ENCODE measurements around the gene ZNF808. TPM values are rescaled to one million over a fixed set of nuclear protein-coding genes. Genes with fewer than 3 reads are reported as not detected.
"Not testable (repeated sequence)": the region's sequence is repeated elsewhere in the genome, so short reads cannot be mapped to it uniquely, and the experiment has no call there.

ZNF808 gene
- total RNA-seq, 1 donor from 2014 or later: 34.0 TPM

DNA sequence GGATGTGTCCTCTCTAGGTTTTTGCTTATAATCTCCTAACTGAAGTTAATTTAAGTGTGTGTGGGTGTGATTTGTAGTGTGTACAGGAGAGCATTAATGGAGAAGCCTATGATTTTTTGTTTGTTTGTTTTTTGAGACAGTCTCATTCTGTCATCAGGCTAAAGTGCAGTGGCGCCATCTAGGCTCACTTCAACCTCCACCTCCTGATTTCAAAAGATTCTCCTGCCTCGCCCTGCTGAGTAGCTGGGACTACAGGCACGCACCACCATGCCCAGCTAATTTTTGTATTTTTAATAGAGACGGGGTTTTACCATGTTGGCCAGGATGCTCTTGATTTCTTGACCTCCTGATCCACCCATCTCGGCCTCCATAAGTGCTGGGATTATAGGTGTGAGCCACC lies 63.3 kb downstream of the ZNF808 start:
- TF ChIP-seq, protein P1, sequence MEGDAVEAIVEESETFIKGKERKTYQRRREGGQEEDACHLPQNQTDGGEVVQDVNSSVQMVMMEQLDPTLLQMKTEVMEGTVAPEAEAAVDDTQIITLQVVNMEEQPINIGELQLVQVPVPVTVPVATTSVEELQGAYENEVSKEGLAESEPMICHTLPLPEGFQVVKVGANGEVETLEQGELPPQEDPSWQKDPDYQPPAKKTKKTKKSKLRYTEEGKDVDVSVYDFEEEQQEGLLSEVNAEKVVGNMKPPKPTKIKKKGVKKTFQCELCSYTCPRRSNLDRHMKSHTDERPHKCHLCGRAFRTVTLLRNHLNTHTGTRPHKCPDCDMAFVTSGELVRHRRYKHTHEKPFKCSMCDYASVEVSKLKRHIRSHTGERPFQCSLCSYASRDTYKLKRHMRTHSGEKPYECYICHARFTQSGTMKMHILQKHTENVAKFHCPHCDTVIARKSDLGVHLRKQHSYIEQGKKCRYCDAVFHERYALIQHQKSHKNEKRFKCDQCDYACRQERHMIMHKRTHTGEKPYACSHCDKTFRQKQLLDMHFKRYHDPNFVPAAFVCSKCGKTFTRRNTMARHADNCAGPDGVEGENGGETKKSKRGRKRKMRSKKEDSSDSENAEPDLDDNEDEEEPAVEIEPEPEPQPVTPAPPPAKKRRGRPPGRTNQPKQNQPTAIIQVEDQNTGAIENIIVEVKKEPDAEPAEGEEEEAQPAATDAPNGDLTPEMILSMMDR (IDR thresholded peaks at IDR 0.05; ENCODE audit: borderline replicate concordance): peak; percentile 25
- Histone ChIP-seq H3K36me3 (peaks cover 54% of the 10 kb centered on the region), H3K4me1 (no peaks in the 10 kb centered on the region), H3K27ac (replicated peaks) (no peak overlapping the region), H3K9me3 (replicated peaks) (no peaks in the 10 kb centered on the region), H3K4me3 (no peak overlapping the region), H3K27me3 (ENCODE audit: low read depth) (no peaks in the 10 kb centered on the region)
- intact Hi-C loops (cut with micrococcal nuclease): no loop called here
- no peak for DNase-seq

DNA sequence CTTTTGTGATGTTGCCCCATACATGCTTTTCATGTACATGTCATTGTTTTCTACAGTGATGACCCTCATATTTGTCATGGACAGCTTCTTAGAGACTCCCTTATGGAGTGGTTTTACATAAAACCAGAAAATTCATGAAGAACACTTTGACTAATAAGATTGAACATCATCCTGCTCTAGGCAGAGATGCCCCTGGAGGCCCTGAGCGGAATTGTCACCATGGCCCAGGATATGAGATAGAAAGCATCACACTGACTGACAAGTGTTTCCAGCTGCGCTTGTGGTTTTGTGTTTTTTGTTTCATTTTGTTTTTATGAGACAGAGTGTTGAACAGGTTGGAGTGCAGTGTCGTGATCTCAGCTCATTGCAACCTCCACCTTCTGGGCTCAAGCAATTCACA lies 64.8 kb downstream of the ZNF808 start:
- DNase-seq: no peak
- H3K27ac ChIP-seq (replicated peaks): no peak overlapping the region

DNA sequence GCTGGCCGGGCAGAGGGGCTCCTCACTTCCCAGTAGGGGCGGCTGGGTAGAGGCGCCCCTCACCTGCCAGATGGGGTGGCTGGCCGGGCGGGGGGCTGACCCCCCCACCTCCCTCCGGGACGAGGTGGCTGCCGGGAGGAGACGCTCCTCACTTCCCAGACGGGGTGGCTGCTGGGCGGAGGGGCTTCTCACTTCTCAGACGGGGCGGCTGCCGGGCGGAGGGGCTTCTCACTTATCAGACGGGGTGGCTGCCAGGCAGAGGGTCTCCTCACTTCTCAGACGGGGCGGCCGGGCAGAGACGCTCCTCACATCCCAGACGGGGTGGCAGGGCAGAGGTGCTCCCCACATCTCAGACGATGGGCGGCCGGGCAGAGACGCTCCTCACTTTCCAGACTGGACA lies 66.0 kb downstream of the ZNF808 start:
- H3K4me3 ChIP-seq; intact Hi-C loops (cut with micrococcal nuclease); DNase-seq; H3K27me3 ChIP-seq (ENCODE audit: low read depth); H3K9me3 ChIP-seq (replicated peaks); H3K4me1 ChIP-seq; H3K27ac ChIP-seq (replicated peaks): not testable (repeated sequence)
- H3K36me3 ChIP-seq: peaks cover 63% of the 10 kb centered on the region

More for the DNA sequence above, 64.8 kb downstream of the ZNF808 start:
- TF ChIP-seq, protein P1 (IDR thresholded peaks at IDR 0.05; ENCODE audit: borderline replicate concordance): no peak
- Histone ChIP-seq H3K27me3 (ENCODE audit: low read depth) (no peaks in the 10 kb centered on the region), H3K36me3 (peaks cover 65% of the 10 kb centered on the region), H3K4me3 (no peak overlapping the region), H3K4me1 (no peaks in the 10 kb centered on the region), H3K9me3 (replicated peaks) (no peaks in the 10 kb centered on the region)
- intact Hi-C loops (cut with micrococcal nuclease): no loop called here

DNA sequence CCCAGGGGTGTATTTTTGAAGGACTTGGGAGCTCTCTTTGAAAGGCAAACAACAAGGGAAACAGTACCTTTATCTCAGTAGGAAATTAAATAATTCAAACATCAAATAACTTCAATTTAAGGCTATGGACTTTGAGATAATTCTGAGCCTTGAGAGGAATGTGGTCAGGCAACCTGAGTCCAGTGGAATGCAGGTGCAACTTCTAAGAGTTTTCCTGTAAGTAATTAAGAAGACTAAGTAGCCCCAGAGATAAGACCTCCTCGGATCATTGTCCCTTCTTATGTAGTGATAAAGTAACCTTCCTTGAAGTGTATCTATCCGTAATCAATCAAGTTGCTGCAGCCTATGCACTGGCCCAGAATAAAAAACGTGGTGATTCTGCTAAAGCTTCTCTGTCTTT lies 71.8 kb downstream of the ZNF808 start:
- Histone ChIP-seq H3K4me3 (no peak overlapping the region), H3K36me3 (peaks cover 33% of the 10 kb centered on the region), H3K27me3 (ENCODE audit: low read depth) (no peaks in the 10 kb centered on the region), H3K27ac (replicated peaks) (no peak overlapping the region), H3K4me1 (peaks cover 21% of the 10 kb centered on the region), H3K9me3 (replicated peaks) (no peaks in the 10 kb centered on the region)
- DNase-seq: no peak
- TF ChIP-seq, protein P1 (IDR thresholded peaks at IDR 0.05; ENCODE audit: borderline replicate concordance): no peak
- intact Hi-C loops (cut with micrococcal nuclease): no loop called here

DNA sequence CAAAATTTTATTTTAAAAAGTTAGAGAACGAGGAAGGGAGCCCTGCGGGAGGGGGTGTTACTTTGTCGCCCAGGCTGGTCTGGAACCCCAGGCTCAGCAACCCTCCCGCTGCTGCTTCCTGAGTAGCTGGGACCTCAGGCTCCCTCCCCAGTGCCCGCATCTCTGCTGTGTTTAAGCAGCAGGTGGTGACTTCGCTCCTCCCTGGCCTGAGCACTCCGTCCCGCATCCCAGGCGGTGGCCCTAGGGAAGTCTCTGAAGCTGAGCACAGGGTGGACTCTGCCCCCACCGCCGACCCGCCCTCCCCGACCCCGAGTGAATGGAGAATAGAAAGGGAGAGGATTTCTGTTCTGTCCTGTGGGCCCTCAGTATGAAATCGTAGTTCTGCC lies 73.2 kb downstream of the ZNF808 start:
- no peak for DNase-seq

More for the DNA sequence above, 73.2 kb downstream of the ZNF808 start:
- Histone ChIP-seq H3K4me1 (peaks cover 21% of the 10 kb centered on the region), H3K4me3 (peak overlapping the region; percentile 74), H3K27ac (replicated peaks) (peak overlapping the region; percentile 68), H3K36me3 (peaks cover 19% of the 10 kb centered on the region), H3K27me3 (ENCODE audit: low read depth) (no peaks in the 10 kb centered on the region), H3K9me3 (replicated peaks) (no peaks in the 10 kb centered on the region)
- intact Hi-C loops (cut with micrococcal nuclease): no loop called here
- TF ChIP-seq, protein P1 (IDR thresholded peaks at IDR 0.05; ENCODE audit: borderline replicate concordance): no peak

All from left ventricle myocardium inferior (tissue), 1 donor.